ENCODE measurements around the gene IRF7. TPM values are rescaled to one million over a fixed set of nuclear protein-coding genes. Genes with fewer than 3 reads are reported as not detected.
A peak's percentile ranks its signal among the peaks of the same experiment; 100 is the strongest.
"Not testable (repeated sequence)": the region's sequence is repeated elsewhere in the genome, so short reads cannot be mapped to it uniquely, and the experiment has no call there.

Gene IRF7
- total RNA-seq, 2 donors from 2014 or later: 14.7 to 25.8 TPM

DNA sequence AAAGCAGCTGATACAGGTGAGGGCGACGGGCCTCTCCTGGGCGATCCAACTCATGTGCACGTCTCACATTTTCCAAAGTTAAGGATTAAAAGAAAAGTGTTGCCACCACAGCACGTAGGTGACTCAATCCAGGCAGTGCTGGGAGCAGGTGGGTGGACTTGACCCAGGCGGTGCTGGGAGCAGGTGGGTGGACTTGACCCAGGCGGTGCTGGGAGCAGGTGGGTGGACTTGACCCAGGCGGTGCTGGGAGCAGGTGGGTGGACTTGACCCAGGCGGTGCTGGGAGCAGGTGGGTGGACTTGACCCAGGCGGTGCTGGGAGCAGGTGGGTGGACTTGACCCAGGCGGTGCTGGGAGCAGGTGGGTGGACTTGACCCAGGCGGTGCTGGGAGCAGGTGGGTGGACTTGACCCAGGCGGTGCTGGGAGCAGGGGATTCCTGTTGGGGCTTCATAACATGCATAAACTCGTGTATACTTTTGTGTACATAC, 32.0 kb upstream of the IRF7 start:
- H3K4me1 Mint-ChIP-seq; ATAC-seq (replicated peaks); H3K4me3 Mint-ChIP-seq; H3K9me3 Mint-ChIP-seq; H3K27ac Mint-ChIP-seq; H3K27me3 Mint-ChIP-seq: not testable (repeated sequence)
- H3K36me3 Mint-ChIP-seq (ENCODE audit: low read depth): peaks cover 63% of the 10 kb centered on the region

DNA sequence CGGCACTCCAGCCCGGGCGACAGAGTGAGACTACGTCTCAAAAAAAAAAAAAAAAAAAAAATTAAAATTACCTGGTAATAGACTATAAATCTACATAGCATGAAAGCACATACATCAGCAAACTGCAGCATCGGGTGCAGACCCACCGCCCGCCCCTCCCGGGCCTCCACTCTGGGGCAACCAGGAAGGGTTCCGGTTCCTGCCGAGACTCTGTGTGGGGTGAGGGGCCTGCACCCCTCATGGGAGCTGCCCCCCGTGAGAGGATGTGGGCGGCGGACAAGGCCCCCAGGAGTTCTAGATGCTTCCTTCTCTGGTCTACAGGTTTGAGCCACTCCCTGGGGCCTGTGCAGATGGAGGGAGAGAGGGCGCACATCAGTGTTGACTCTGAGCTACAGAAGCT, 30.5 kb upstream of the IRF7 start:
- ATAC-seq (replicated peaks): no peak
- peaks cover 51% of the 10 kb centered on the region for H3K36me3 Mint-ChIP-seq (ENCODE audit: low read depth)
- H3K27ac Mint-ChIP-seq: no peak overlapping the region
- no peak overlapping the region for H3K4me3 Mint-ChIP-seq
- H3K9me3 Mint-ChIP-seq: no peaks in the 10 kb centered on the region
- H3K27me3 Mint-ChIP-seq: no peaks in the 10 kb centered on the region
- no peaks in the 10 kb centered on the region for H3K4me1 Mint-ChIP-seq

DNA sequence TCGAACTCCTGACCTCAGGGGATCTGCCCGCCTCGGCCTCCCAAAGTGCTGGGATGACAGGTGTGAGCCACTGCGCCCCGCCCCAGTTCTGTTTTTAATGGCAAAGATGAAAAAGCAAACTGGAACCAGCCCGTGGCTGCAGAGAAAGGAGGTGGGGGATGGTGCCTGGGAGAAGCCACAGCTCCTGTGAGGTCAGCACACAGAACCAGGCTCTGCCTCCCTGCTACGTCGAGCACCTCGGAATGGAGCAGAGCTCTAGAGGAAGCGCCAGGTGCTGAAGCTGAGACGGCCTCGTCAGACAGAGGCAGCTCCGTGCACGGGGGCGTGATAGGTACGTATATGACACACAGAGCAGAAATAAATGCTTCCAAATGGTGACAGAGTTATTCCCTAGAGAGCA, 29.8 kb upstream of the IRF7 start:
- H3K4me1 Mint-ChIP-seq: no peaks in the 10 kb centered on the region
- H3K36me3 Mint-ChIP-seq (ENCODE audit: low read depth): peaks cover 46% of the 10 kb centered on the region
- ATAC-seq (replicated peaks): no peak
- H3K27me3 Mint-ChIP-seq: no peaks in the 10 kb centered on the region
- H3K27ac Mint-ChIP-seq: no peak overlapping the region
- no peak overlapping the region for H3K4me3 Mint-ChIP-seq
- H3K9me3 Mint-ChIP-seq: no peaks in the 10 kb centered on the region

DNA sequence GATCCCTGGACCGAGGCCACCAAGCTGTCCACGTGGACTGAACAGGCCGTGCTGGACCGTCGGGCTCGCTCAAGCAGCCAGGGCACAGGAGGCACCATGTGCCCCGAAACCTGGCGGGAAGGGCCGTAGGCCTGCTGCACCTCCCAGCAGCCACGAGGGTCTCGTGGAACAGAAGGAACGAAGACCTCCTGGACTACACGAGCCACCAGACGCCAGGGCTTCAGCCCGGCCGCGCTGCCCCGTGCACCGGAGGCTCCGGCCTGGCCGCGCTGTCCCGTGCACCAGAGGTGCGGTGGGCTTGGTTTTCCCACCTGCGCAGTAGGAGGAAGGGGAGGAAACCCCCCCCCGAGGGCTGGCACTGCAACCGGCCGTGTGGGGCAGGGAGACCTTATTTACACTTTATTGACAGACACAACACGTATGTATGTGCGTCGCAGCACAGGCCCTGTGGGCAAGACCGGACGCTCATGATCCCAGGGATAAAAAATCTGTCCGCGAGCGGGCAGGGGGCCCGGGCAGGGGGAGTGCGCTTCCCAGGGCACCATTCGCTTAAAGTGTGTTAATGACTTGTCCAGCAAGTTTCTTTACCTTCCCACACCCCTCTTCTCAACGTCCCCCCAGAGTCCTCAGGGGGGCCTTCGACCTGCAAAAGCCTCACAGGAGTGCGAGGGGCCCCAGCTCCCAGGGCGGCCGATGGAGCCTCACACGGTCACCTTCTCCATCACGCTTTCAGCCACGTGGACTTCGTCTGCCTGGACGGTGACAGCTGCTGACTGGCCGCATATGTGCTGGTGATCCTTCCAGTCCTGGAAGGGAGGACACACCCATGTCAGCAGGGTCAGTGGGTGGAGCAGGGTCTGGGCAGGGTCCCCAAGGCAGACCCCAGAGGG, 28.3 kb upstream of the IRF7 start:
- H3K36me3 Mint-ChIP-seq (ENCODE audit: low read depth): peaks cover 32% of the 10 kb centered on the region
- no peak overlapping the region for H3K27ac Mint-ChIP-seq
- H3K4me1 Mint-ChIP-seq: no peaks in the 10 kb centered on the region
- H3K4me3 Mint-ChIP-seq: no peak overlapping the region
- ATAC-seq (replicated peaks): no peak
- no peaks in the 10 kb centered on the region for H3K27me3 Mint-ChIP-seq
- H3K9me3 Mint-ChIP-seq: no peaks in the 10 kb centered on the region

DNA sequence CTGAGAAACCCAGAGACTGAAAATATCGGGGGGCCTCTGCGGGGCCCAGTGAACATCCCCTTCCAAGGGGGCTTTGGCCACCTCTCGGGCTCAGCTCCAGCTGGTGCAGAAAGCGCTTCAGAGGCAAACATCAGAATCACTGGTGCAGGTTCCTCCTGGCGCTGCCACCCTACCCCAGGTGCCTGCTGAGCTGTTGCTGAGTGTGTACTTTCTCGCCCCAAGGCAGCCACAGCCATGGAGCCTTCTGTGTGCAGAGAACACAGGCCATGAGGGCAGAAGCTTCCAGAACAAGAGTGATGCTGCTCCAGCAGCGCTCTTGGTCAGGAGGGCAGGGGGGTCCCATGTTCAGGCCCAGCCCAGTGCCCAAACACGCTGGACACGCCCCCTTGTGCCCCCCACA, 27.6 kb upstream of the IRF7 start:
- H3K4me1 Mint-ChIP-seq: no peaks in the 10 kb centered on the region
- no peaks in the 10 kb centered on the region for H3K27me3 Mint-ChIP-seq
- no peak overlapping the region for H3K27ac Mint-ChIP-seq
- no peak overlapping the region for H3K4me3 Mint-ChIP-seq
- peaks cover 31% of the 10 kb centered on the region for H3K36me3 Mint-ChIP-seq (ENCODE audit: low read depth)
- H3K9me3 Mint-ChIP-seq: no peaks in the 10 kb centered on the region
- ATAC-seq (replicated peaks): no peak

DNA sequence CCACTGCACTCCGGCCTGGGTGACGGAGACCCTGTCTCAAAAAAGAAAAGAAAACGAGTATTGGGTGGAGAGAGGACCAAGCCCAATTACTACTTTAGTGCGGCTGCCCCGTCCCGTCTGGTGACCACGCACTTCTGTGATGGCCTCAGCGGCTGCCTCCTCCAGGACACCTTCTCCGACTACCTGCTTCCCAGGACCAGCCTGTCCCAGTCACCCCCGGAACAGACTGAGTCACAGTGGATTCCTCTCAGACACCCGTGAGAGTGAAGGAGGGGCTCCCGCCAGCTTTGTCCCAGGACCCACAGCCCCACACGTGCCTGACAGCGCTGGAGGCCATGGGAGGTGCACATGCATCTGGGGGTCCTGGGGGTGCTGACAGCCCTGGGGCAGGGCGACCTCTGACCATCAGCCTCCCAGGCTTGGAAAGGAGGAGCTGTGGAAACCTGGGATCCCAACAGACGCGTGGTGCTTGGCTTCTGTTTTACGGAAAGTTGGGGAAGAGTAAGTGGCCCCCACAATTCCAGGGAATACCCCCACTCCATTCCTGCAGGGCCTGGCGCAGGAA, 26.1 kb upstream of the IRF7 start:
- Mint-ChIP-seq H3K27me3 (peaks cover 5% of the 10 kb centered on the region), H3K9me3 (no peaks in the 10 kb centered on the region), H3K36me3 (ENCODE audit: low read depth) (peaks cover 22% of the 10 kb centered on the region), H3K4me1 (no peaks in the 10 kb centered on the region), H3K27ac (no peak overlapping the region), H3K4me3 (no peak overlapping the region)
- ATAC-seq (replicated peaks): no peak

DNA sequence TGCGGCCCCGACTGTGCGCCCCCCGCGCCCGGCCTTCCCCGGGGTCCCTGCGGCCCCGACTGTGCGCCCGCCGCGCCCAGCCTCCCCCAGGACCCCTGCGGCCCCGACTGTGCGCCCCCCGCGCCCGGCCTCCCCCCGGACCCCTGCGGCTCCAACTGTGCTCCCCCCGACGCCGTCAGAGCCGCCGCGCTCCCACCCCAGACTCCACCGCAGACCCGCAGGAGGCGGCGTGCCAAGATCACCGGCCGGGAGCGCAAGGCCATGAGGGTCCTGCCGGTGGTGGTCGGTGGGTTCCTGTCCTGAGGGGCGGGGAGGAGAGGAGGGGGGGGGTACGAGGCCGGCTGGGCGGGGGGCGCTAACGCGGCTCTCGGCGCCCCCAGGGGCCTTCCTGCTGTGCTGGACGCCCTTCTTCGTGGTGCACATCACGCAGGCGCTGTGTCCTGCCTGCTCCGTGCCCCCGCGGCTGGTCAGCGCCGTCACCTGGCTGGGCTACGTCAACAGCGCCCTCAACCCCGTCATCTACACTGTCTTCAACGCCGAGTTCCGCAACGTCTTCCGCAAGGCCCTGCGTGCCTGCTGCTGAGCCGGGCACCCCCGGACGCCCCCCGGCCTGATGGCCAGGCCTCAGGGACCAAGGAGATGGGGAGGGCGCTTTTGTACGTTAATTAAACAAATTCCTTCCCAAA, 24.4 kb upstream of the IRF7 start:
- H3K4me1 Mint-ChIP-seq: no peaks in the 10 kb centered on the region
- H3K4me3 Mint-ChIP-seq: peak overlapping the region; percentile 22
- H3K27ac Mint-ChIP-seq: no peak overlapping the region
- no peaks in the 10 kb centered on the region for H3K9me3 Mint-ChIP-seq
- ATAC-seq (replicated peaks): peak; percentile 39
- H3K36me3 Mint-ChIP-seq (ENCODE audit: low read depth): peaks cover 10% of the 10 kb centered on the region
- H3K27me3 Mint-ChIP-seq: peaks cover 8% of the 10 kb centered on the region

DNA sequence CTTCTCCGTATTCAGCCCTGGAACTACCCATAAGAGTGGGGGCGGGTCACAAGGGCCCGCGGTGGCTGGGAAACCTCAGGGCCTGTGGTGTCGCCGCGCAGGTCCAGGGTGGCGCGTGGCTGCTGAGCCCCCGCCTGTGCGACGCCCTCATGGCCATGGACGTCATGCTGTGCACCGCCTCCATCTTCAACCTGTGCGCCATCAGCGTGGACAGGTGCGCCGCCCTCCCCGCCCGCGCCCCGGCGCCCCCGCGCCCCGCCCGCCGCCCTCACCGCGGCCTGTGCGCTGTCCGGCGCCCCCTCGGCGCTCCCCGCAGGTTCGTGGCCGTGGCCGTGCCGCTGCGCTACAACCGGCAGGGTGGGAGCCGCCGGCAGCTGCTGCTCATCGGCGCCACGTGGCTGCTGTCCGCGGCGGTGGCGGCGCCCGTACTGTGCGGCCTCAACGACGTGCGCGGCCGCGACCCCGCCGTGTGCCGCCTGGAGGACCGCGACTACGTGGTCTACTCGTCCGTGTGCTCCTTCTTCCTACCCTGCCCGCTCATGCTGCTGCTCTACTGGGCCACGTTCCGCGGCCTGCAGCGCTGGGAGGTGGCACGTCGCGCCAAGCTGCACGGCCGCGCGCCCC, 23.7 kb upstream of the IRF7 start:
- Mint-ChIP-seq H3K36me3 (ENCODE audit: low read depth) (peaks cover 10% of the 10 kb centered on the region), H3K4me3 (no peak overlapping the region), H3K27ac (no peak overlapping the region), H3K4me1 (no peaks in the 10 kb centered on the region), H3K9me3 (no peaks in the 10 kb centered on the region), H3K27me3 (peaks cover 8% of the 10 kb centered on the region)
- ATAC-seq (replicated peaks): no peak

DNA sequence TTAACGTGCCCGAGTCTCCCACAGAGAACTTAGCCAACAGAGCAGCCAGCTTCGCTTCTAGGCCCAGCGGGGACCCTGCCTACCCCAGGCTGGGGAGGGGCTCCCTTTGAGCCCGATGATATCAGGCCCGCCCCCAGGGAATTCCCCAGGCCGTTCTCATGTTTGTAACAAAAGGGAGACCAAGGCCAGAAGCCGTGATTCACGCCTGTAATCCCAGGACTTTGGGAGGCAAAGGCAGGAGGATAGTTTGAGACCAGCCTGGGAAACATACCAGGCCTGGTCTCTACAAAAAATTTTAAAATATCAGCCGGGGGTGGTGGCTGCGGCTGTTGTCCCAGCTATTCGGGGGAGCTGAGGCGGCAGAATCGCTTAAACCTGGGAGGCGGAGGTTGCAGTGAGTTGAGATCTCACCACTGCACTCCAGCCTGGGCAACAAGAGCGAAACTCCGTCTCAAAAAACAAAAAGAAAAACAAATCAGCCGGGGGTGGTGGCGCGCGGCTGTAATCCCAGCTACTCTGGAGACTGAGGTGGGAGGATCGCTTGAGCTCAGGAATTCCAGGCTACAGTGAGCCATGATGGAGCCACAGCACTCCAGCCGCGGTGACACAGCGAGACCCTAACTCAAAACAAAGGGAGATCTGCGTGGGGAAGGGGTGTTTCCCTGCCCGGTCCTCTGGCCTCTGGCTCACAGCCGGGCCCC, 23.0 kb upstream of the IRF7 start:
- no peak for ATAC-seq (replicated peaks)
- Mint-ChIP-seq H3K4me3 (peak overlapping the region; percentile 39), H3K9me3 (no peaks in the 10 kb centered on the region), H3K27ac (no peak overlapping the region), H3K27me3 (peaks cover 8% of the 10 kb centered on the region), H3K36me3 (ENCODE audit: low read depth) (peaks cover 10% of the 10 kb centered on the region), H3K4me1 (no peaks in the 10 kb centered on the region)

DNA sequence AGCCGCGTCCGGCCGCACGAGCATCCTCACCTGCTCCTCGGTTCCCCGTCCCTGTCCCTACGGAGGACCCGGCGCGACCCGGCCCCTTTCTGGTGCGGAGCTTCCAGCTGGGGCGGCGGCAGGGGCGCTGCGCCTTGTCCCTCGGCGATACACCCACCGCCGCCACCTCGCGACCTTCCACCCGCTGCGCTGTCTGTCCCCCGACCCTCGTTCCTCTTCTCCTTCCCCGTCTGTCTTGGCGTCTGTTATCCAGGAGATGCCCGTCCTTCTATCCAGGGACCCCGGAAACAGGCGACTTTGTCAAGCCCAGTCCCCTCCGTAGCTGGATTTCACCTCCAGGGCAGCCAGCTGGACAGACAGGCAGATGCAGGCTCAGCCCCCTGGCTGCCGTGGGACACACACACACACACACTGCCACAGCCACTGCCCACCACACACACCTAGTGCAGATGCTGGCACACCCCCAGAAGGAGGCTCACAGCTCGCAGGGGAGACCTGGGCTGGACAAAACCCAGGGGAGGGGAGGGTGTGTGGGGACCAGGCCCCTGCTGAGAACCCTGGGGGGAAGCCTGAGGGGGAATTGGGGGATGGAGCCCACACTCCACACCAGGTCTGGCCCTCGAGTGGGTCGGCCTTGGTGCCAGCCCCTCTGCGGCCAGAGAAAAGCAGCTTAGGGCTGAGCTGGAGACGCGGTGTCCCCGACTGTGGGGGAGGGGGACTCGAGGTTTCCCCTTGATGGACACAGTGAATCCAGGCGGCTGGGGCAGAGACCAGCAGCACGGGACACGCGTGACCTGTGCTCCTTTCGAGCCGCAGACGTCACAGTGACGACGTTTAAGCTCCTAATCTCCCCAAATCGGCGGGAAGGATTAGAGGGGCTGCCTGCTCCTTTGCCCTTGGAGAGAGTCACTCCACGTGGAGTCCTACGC, 22.1 kb upstream of the IRF7 start:
- ATAC-seq (replicated peaks): no peak
- Mint-ChIP-seq H3K27ac (no peak overlapping the region), H3K27me3 (peaks cover 8% of the 10 kb centered on the region), H3K36me3 (ENCODE audit: low read depth) (peaks cover 10% of the 10 kb centered on the region), H3K4me3 (peak overlapping the region; percentile 41), H3K9me3 (no peaks in the 10 kb centered on the region), H3K4me1 (no peaks in the 10 kb centered on the region)

DNA sequence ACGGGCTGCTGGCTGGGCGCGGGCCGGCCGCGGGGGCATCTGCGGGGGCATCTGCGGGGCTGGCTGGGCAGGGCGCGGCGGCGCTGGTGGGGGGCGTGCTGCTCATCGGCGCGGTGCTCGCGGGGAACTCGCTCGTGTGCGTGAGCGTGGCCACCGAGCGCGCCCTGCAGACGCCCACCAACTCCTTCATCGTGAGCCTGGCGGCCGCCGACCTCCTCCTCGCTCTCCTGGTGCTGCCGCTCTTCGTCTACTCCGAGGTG, 21.5 kb upstream of the IRF7 start:
- ATAC-seq (replicated peaks): no peak
- peak overlapping the region; percentile 41 for H3K4me3 Mint-ChIP-seq

DNA sequence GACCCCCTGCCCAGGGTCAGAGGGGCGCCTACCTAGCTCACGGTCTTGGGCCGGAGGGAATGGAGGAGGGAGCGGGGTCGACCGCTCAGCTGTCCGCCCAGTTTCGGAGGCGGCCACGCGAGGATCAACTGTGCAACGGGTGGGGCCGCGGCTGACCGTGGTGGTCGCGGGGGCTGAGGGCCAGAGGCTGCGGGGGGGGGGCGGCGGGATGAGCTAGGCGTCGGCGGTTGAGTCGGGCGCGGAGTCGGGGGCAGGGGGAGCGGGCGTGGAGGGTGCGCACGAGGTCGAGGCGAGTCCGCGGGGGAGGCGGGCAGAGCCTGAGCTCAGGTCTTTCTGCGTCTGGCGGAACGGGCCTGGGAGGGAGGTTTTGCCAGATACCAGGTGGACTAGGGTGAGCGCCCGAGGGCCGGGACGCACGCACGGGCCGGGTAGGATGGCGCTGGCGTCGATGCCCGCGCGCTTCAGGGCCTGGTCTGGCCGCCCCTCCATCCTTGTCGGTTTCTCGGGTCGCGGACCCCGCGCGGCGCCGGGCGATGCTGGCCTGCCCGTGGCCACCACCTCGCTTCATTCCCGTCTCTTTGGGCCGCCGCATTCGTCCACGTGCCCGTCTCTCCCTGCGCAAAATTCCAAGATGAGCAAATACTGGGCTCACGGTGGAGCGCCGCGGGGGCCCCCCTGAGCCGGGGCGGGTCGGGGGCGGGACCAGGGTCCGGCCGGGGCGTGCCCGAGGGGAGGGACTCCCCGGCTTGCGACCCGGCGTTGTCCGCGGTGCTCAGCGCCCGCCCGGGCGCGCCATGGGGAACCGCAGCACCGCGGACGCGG, 21.0 kb upstream of the IRF7 start, which contains the start of gene DRD4:
DRD4 (plus strand) TSS at position 759 of the 822 bp plus-strand sequence; CDS start at position 795, 36 bp downstream.
- Mint-ChIP-seq H3K27me3 (peaks cover 8% of the 10 kb centered on the region), H3K36me3 (ENCODE audit: low read depth) (peaks cover 10% of the 10 kb centered on the region), H3K9me3 (no peaks in the 10 kb centered on the region), H3K27ac (no peak within 1 kb of the TSS), H3K4me3 (peak within 1 kb of the TSS; percentile 41), H3K4me1 (no peaks in the 10 kb centered on the region)
- ATAC-seq (replicated peaks): no peak

More for the DNA sequence above, 21.5 kb upstream of the IRF7 start:
- H3K27me3 Mint-ChIP-seq: peaks cover 8% of the 10 kb centered on the region
- H3K4me1 Mint-ChIP-seq: no peaks in the 10 kb centered on the region
- H3K9me3 Mint-ChIP-seq: no peaks in the 10 kb centered on the region
- no peak overlapping the region for H3K27ac Mint-ChIP-seq
- H3K36me3 Mint-ChIP-seq (ENCODE audit: low read depth): peaks cover 10% of the 10 kb centered on the region
